Uterus (tissue), 4 donors: ENCODE results near the gene SLC25A22. TPM values are rescaled to one million over a fixed set of nuclear protein-coding genes. Genes with fewer than 3 reads are reported as not detected.

Source experiments
- DNase-seq, 2 donors: peaks; one replicate each; pipeline ENCODE4 v3.0.0-alpha.2; 2019 to 2020
- H3K27ac ChIP-seq, 2 donors: fragments of 200-600 bp; sonication (generic); 1 replicate in 1 of 2; 2 replicates in 1 of 2; pipeline ENCODE4 v1.5.1; 2016 to 2018
- H3K27me3 ChIP-seq, 2 donors: fragments of 200-600 bp; sonication (generic); one replicate each; pipeline ENCODE4 v1.5.1; 2018 to 2019; ENCODE audit warnings: control low read depth in 1 of 2
- H3K36me3 ChIP-seq, 2 donors: fragments of 200-600 bp; sonication (generic); one replicate each; pipeline ENCODE4 v1.5.1; 2019; ENCODE audit warnings: control low read depth in 1 of 2
- H3K4me1 ChIP-seq, 2 donors: fragments of 200-600 bp; sonication (generic); one replicate each; pipeline ENCODE4 v1.5.1; 2018 to 2019; ENCODE audit warnings: control low read depth in 1 of 2
- H3K4me3 ChIP-seq, 2 donors: fragments of 200-600 bp; sonication (generic); 1 replicate in 1 of 2; 2 replicates in 1 of 2; pipeline ENCODE4 v1.5.1; 2018 to 2019; ENCODE audit warnings: mild to moderate bottlenecking in 1 of 2
- H3K9me3 ChIP-seq, 2 donors: fragments of 200-600 bp; sonication (generic); one replicate each; pipeline ENCODE4 v1.5.1; 2019; ENCODE audit warnings: control low read depth in 1 of 2
- CTCF ChIP-seq, 4 experiments: fragments of 200-600 bp in 2 of 4; fragments of 450-650 bp in 2 of 4; sonication (generic) in 2 of 4; IDR thresholded peaks; one replicate each; pipeline ENCODE4 v1.5.1; 2016 to 2019; ENCODE audit warnings: antibody characterized with exemption in 4 of 4, mild to moderate bottlenecking in 2 of 4, moderate library complexity in 1 of 4
- POLR2A ChIP-seq, 2 donors: fragments of 450-650 bp; IDR thresholded peaks; one replicate each; pipeline ENCODE4 v1.6.1; 2016; ENCODE audit warnings: antibody characterized with exemption in 2 of 2, mild to moderate bottlenecking in 1 of 2, moderate library complexity in 1 of 2
- intact Hi-C: fragments of 100-400 bp; cut with DNase I; formaldehyde crosslinking; loops from one replicate; pipeline ENCODE4 v1.15.1; 2023; ENCODE audit warnings: low total_unique reads
- total RNA-seq, 4 donors: library from RNA; depleted of rRNA in 3 of 4; stranded (reverse); fragments of >200 nt in 3 of 4; gene quantifications; one replicate each; pipeline versions ENCODE4 v1.1.0 to v1.2.4, GENCODE V29; 2014 to 2023
- donor health status: DM: yes; HTN: yes; CAD: no.

SLC25A22 gene
- total RNA-seq, 4 donors from 2014 or later, result 0.29 to 20.8 (median 5.4) TPM

- peaks cover 8 to 26% of the 10 kb centered on the region in 2 donors for H3K4me1 ChIP-seq
- H3K27ac ChIP-seq, result peak within 1 kb of the TSS; percentile 96 to 97
- peak in 2 of 4 experiments; percentile 1 to 23 for TF ChIP-seq CTCF (IDR thresholded peaks at IDR 0.05)
- TF ChIP-seq POLR2A (IDR thresholded peaks at IDR 0.05), result peak; percentile 85 to 91
- no peaks in the 10 kb centered on the region for H3K36me3 ChIP-seq
- intact Hi-C loops, result no loop called here
- peak within 1 kb of the TSS; percentile 80 to 83 for H3K4me3 ChIP-seq
- H3K27me3 ChIP-seq, result no peaks in the 10 kb centered on the region
- no peaks in the 10 kb centered on the region for H3K9me3 ChIP-seq
- DNase-seq, result peak; percentile 98
Measured at GRCh38 chr11:809287-810039, 11.4 kb upstream of the SLC25A22 start, which contains the start of gene RPLP2. TSS of gene RPLP2 (plus strand) at chr11:809967. CDS start at chr11:810235, 268 bp downstream.

GRCh38 chr11:808427-809286, 10.6 kb upstream of the SLC25A22 start:
- TF ChIP-seq CTCF (IDR thresholded peaks at IDR 0.05) (no peak), POLR2A (IDR thresholded peaks at IDR 0.05) (no peak)
- Histone ChIP-seq H3K27ac (peak overlapping the region; percentile 96 to 97), H3K27me3 (no peaks in the 10 kb centered on the region), H3K36me3 (no peaks in the 10 kb centered on the region), H3K4me3 (peak overlapping the region; percentile 80 to 83), H3K9me3 (no peaks in the 10 kb centered on the region), H3K4me1 (peaks cover 8 to 33% of the 10 kb centered on the region in 2 donors)
- intact Hi-C loops, result no loop called here
- no peak for DNase-seq

- Histone ChIP-seq H3K27me3 (no peaks in the 10 kb centered on the region), H3K27ac (peak overlapping the region; percentile 81 to 84), H3K36me3 (no peaks in the 10 kb centered on the region), H3K4me3 (peak overlapping the region; percentile 45 to 46), H3K9me3 (no peaks in the 10 kb centered on the region), H3K4me1 (peaks cover 0 to 14% of the 10 kb centered on the region in 2 donors)
- no peak for TF ChIP-seq POLR2A (IDR thresholded peaks at IDR 0.05)
- TF ChIP-seq CTCF (IDR thresholded peaks at IDR 0.05), result no peak
- intact Hi-C loops, result no loop called here
- DNase-seq, result no peak
Measured at GRCh38 chr11:804599-804964, 6.5 kb upstream of the SLC25A22 start.

- peak overlapping the region in 1 of 2 donors; percentile 84 for H3K27ac ChIP-seq
- H3K9me3 ChIP-seq, result no peaks in the 10 kb centered on the region
- peak overlapping the region in 1 of 2 donors; percentile 46 for H3K4me3 ChIP-seq
- TF ChIP-seq POLR2A (IDR thresholded peaks at IDR 0.05) (no peak), CTCF (IDR thresholded peaks at IDR 0.05) (no peak)
- peaks cover 0 to 14% of the 10 kb centered on the region in 2 donors for H3K4me1 ChIP-seq
- H3K27me3 ChIP-seq, result no peaks in the 10 kb centered on the region
- DNase-seq, result no peak
- no peaks in the 10 kb centered on the region for H3K36me3 ChIP-seq
- intact Hi-C loops, result no loop called here
Measured at GRCh38 chr11:803770-804598, 5.9 kb upstream of the SLC25A22 start.
